Vagina (tissue), 2 donors: ENCODE measurements around the gene CISTR. TPM values are rescaled to one million over a fixed set of nuclear protein-coding genes. Genes with fewer than 3 reads are reported as not detected.

ENCODE experiments used
- DNase-seq, 2 donors: peaks; one replicate each; pipeline ENCODE4 v3.0.0-alpha.2; 2017; ENCODE audit errors: extremely low spot score in 2 of 2
- H3K27ac ChIP-seq: fragments of 200-600 bp; sonication (generic); one replicate; pipeline ENCODE4 v1.5.1; 2019
- H3K27me3 ChIP-seq: fragments of 200-600 bp; sonication (generic); one replicate; pipeline ENCODE4 v1.5.1; 2019
- H3K36me3 ChIP-seq, 2 donors: fragments of 200-600 bp; sonication (generic); one replicate each; pipeline ENCODE4 v1.5.1; 2017 to 2019
- H3K4me1 ChIP-seq: fragments of 200-600 bp; sonication (generic); one replicate; pipeline ENCODE4 v1.5.1; 2019
- H3K4me3 ChIP-seq, 2 donors: fragments of 200-600 bp; sonication (generic); 1 replicate in 1 of 2; 2 replicates in 1 of 2; pipeline ENCODE4 v1.5.1; 2016 to 2019
- H3K9me3 ChIP-seq: fragments of 200-600 bp; sonication (generic); one replicate; pipeline ENCODE4 v1.5.1; 2019
- CTCF ChIP-seq, 3 experiments: fragments of 450-650 bp in 2 of 3; fragments of 200-600 bp in 1 of 3; sonication (generic) in 1 of 3; IDR thresholded peaks; one replicate each; pipeline ENCODE4 v1.5.1; 2017 to 2019; ENCODE audit warnings: antibody characterized with exemption in 3 of 3, mild to moderate bottlenecking in 2 of 3, moderate library complexity in 2 of 3
- POLR2A ChIP-seq, 2 donors: fragments of 450-650 bp; IDR thresholded peaks; one replicate each; pipeline ENCODE4 v1.6.1; 2017; ENCODE audit warnings: antibody characterized with exemption in 2 of 2, mild to moderate bottlenecking in 2 of 2, moderate library complexity in 2 of 2
- POLR2AphosphoS5 ChIP-seq, 2 donors: sonication (generic); formaldehyde crosslinking; IDR thresholded peaks; one replicate each; pipeline ENCODE4 v1.9.0; 2017; ENCODE audit warnings: antibody characterized with exemption in 2 of 2, mild to moderate bottlenecking in 2 of 2, low read depth in 1 of 2; ENCODE audit not compliant: insufficient read depth in 1 of 2
- intact Hi-C: fragments of 100-400 bp; cut with DNase I; formaldehyde crosslinking; loops from one replicate; pipeline ENCODE4 v1.15.1; 2023
- total RNA-seq: library from RNA; depleted of rRNA; stranded (reverse); fragments of >200 nt; gene quantifications from one replicate; pipeline ENCODE4 v1.2.3, GENCODE V29; 2016

Gene CISTR
- total RNA-seq, 1 donor from 2014 or later: not detected

DNA sequence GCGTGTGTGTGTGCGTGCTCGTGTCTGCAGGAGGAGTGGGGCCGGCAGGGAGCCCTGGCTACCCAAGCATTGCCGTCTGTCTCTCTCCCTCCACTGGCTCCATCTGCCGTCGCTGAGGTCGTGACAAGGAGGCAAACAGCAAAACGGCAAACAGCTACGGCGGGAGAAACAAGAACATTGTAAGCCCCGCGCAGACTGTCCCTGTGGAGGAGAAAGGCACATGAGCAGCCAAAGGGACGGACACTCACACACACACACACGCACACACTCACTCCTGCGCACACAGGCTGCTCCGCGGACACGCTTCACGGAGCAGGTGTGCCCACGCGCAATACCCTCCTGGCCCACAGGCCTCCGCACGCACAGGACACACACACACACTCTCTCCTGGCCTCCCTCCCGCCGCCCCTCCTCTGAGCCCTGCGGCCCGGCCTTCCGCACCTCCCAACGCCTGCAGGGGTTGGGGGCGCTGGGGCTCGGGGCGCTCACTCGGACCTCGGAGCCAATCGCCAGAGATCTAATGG, 905 bp downstream of the CISTR start:
- H3K27me3 ChIP-seq: no peaks in the 10 kb centered on the region
- peaks cover 19% of the 10 kb centered on the region for H3K4me1 ChIP-seq
- intact Hi-C loops: no loop called here
- DNase-seq: no peak
- no peak overlapping the region for H3K27ac ChIP-seq
- H3K9me3 ChIP-seq: no peaks in the 10 kb centered on the region
- no peaks in the 10 kb centered on the region for H3K36me3 ChIP-seq
- peak overlapping the region; percentile 50 to 63 for H3K4me3 ChIP-seq
- no peak for TF ChIP-seq POLR2AphosphoS5 (IDR thresholded peaks at IDR 0.05; ENCODE audit: insufficient read depth in 1 of 2, low read depth in 1 of 2)
- TF ChIP-seq POLR2A (IDR thresholded peaks at IDR 0.05): no peak
- TF ChIP-seq CTCF (IDR thresholded peaks at IDR 0.05): no peak

DNA sequence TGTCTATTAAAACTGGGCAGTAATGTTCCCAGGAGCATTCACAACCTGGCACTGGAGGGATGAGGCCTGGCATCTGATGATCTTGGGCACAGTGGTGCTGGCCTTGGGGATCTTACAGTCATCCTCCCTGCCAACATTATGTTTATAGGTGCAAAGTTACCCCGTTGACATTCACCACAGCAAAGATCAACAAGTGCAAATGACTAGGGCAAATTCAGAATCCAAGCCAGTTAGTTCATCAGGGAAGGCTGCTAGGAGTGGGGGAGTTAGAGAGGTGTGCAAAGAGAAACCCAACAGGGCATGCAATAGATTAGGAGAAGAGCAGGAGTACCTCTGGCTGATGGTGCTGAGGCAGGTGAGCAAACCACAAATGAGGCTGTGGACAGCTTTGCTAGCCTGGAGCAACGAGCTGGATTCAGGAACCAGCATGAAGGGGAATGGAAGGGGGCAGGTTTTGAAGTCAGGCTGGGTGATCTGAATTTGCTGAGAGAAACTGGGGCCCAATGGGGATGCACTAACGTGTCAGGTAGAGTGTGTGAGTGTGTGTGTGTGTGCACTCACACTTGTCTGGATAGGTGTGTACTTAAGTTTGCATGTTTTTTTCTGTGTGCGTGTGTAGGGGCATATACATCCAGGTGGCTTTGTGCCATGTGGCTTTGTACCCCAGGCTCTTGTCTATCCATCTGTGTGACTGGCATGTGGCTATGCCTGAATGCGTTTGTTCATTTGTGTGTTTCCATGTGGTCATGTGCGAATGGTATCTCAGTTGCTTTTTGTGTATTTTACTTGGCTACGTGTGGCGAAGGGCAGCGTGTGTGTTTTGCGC, 1.6 kb downstream of the CISTR start:
- no peaks in the 10 kb centered on the region for H3K36me3 ChIP-seq
- H3K4me1 ChIP-seq: peaks cover 19% of the 10 kb centered on the region
- H3K27ac ChIP-seq: no peak overlapping the region
- no peak for DNase-seq
- intact Hi-C loops: no loop called here
- H3K9me3 ChIP-seq: no peaks in the 10 kb centered on the region
- H3K4me3 ChIP-seq: peak overlapping the region in 1 of 2 donors; percentile 63
- TF ChIP-seq POLR2AphosphoS5 (IDR thresholded peaks at IDR 0.05; ENCODE audit: insufficient read depth in 1 of 2, low read depth in 1 of 2): no peak
- no peak for TF ChIP-seq CTCF (IDR thresholded peaks at IDR 0.05)
- no peak for TF ChIP-seq POLR2A (IDR thresholded peaks at IDR 0.05)
- H3K27me3 ChIP-seq: no peaks in the 10 kb centered on the region

GRCh38 chr12:53748072-53748840, 3.5 kb downstream of the CISTR start:
- TF ChIP-seq CTCF (IDR thresholded peaks at IDR 0.05): no peak
- TF ChIP-seq POLR2AphosphoS5 (IDR thresholded peaks at IDR 0.05; ENCODE audit: insufficient read depth in 1 of 2, low read depth in 1 of 2): no peak
- TF ChIP-seq POLR2A (IDR thresholded peaks at IDR 0.05): no peak
- intact Hi-C loops: no loop called here
- Histone ChIP-seq H3K9me3 (no peaks in the 10 kb centered on the region), H3K4me1 (peaks cover 19% of the 10 kb centered on the region), H3K4me3 (no peak overlapping the region), H3K27me3 (no peaks in the 10 kb centered on the region), H3K27ac (no peak overlapping the region), H3K36me3 (no peaks in the 10 kb centered on the region)
- no peak for DNase-seq

GRCh38 chr12:53747095-53747494, 4.7 kb downstream of the CISTR start:
- no peak overlapping the region for H3K4me3 ChIP-seq
- DNase-seq: no peak
- no peak overlapping the region for H3K27ac ChIP-seq
- no peaks in the 10 kb centered on the region for H3K36me3 ChIP-seq
- intact Hi-C loops: loop anchor here (2.0 kb wide), 1 partner anchor 44 kb away; no protein-coding TSS in a partner anchor
- no peak for TF ChIP-seq POLR2AphosphoS5 (IDR thresholded peaks at IDR 0.05; ENCODE audit: insufficient read depth in 1 of 2, low read depth in 1 of 2)
- TF ChIP-seq CTCF (IDR thresholded peaks at IDR 0.05): no peak
- no peak for TF ChIP-seq POLR2A (IDR thresholded peaks at IDR 0.05)
- no peaks in the 10 kb centered on the region for H3K27me3 ChIP-seq
- H3K9me3 ChIP-seq: no peaks in the 10 kb centered on the region
- peaks cover 18% of the 10 kb centered on the region for H3K4me1 ChIP-seq
